ENCODE measurements around the gene CDYL. TPM values are rescaled to one million over a fixed set of nuclear protein-coding genes. Genes with fewer than 3 reads are reported as not detected.

Gene CDYL
- total and polyA plus RNA-seq, 8 donors = 3.4 to 15.3 (median 10.2) TPM

- Histone ChIP-seq H3K27me3 (no peaks in the 10 kb centered on the region), H3K4me1 (no peaks in the 10 kb centered on the region), H3K27ac (no peak overlapping the region), H3K9me3 (no peaks in the 10 kb centered on the region), H3K36me3 (no peaks in the 10 kb centered on the region), H3K4me3 (no peak overlapping the region)
- no peak for DNase-seq
- ATAC-seq = no peak
- intact Hi-C loops (cut with DNase I) = no loop called here
- 56 to 65% methylated on average over 7 of the region's 7 CpGs for WGBS, 2 donors
- FAIRE-seq = no peak
- TF ChIP-seq CTCF (IDR thresholded peaks at IDR 0.05) = no peak
These were observed 7.4 kb upstream of the CDYL start for GRCh38 chr6:4768815-4769214.

- no peak for TF ChIP-seq CTCF (IDR thresholded peaks at IDR 0.05)
- ATAC-seq (no peak), DNase-seq (no peak), FAIRE-seq (no peak)
- Histone ChIP-seq H3K36me3 (no peaks in the 10 kb centered on the region), H3K27ac (no peak overlapping the region), H3K27me3 (no peaks in the 10 kb centered on the region), H3K9me3 (no peaks in the 10 kb centered on the region), H3K4me3 (no peak overlapping the region), H3K4me1 (peaks cover 0 to 2% (median 0%) of the 10 kb centered on the region in 3 donors)
- intact Hi-C loops (cut with DNase I) = no loop called here
- WGBS, 2 donors = 40 to 44% methylated on average over 5 of the region's 5 CpGs
These were observed 3.5 kb upstream of the CDYL start for GRCh38 chr6:4772750-4773149.

- intact Hi-C loops (cut with DNase I) = no loop called here
- WGBS, 2 donors = 20% methylated on average over 7 of the region's 7 CpGs
These were observed 3.0 kb upstream of the CDYL start for GRCh38 chr6:4773181-4773580.

GRCh38 chr6:4774296-4774695, 1.9 kb upstream of the CDYL start:
- no peak overlapping the region for H3K27ac ChIP-seq
- TF ChIP-seq CTCF (IDR thresholded peaks at IDR 0.05) = no peak
- no peaks in the 10 kb centered on the region for H3K27me3 ChIP-seq
- FAIRE-seq (no peak), ATAC-seq (no peak), DNase-seq (no peak)
- H3K36me3 ChIP-seq = no peaks in the 10 kb centered on the region
- no peaks in the 10 kb centered on the region for H3K9me3 ChIP-seq
- H3K4me1 ChIP-seq = peaks cover 0 to 4% (median 0%) of the 10 kb centered on the region in 3 donors
- peak overlapping the region in 1 of 4 donors; percentile 61 for H3K4me3 ChIP-seq
- WGBS, 2 donors = 20 to 27% methylated on average over 6 of the region's 6 CpGs
- intact Hi-C loops (cut with DNase I) = no loop called here

More at GRCh38 chr6:4773181-4773580, 3.0 kb upstream of the CDYL start:
- ATAC-seq (no peak), FAIRE-seq (no peak), DNase-seq (no peak)
- Histone ChIP-seq H3K4me3 (no peak overlapping the region), H3K4me1 (peaks cover 0 to 4% (median 0%) of the 10 kb centered on the region in 3 donors), H3K36me3 (no peaks in the 10 kb centered on the region), H3K9me3 (no peaks in the 10 kb centered on the region), H3K27ac (no peak overlapping the region), H3K27me3 (no peaks in the 10 kb centered on the region)
- TF ChIP-seq CTCF (IDR thresholded peaks at IDR 0.05) = no peak

- Histone ChIP-seq H3K27me3 (no peaks in the 10 kb centered on the region), H3K27ac (peak overlapping the region in 1 of 4 donors; percentile 47), H3K4me3 (peak overlapping the region; percentile 24 to 67 (median 52)), H3K9me3 (no peaks in the 10 kb centered on the region), H3K36me3 (no peaks in the 10 kb centered on the region), H3K4me1 (peaks cover 0 to 4% (median 0%) of the 10 kb centered on the region in 3 donors)
- peak in 4 of 6 donors; percentile 18 to 80 (median 43) for DNase-seq
- ATAC-seq = peak; percentile 4 to 40 (median 21)
- TF ChIP-seq CTCF (IDR thresholded peaks at IDR 0.05) = no peak
- WGBS, 2 donors = 2% methylated on average over 46 to 47 of the region's 47 CpGs
- no peak for FAIRE-seq
- intact Hi-C loops (cut with DNase I) = no loop called here
These were observed 1.3 kb upstream of the CDYL start for GRCh38 chr6:4774715-4775493.
